GM12891 (cell line): Measurements from ENCODE around the gene FAM222A.

Experiments used
- POLR2A ChIP-seq: IDR thresholded peaks from 2 replicates; pipeline ENCODE4 v1.6.1; 2011; ENCODE audit warnings: low read depth, low read length, control low read depth
- POLR2AphosphoS5 ChIP-seq: IDR thresholded peaks from 2 replicates; pipeline ENCODE4 v1.6.1; 2011; ENCODE audit warnings: low read depth, low read length, control low read depth
- SPI1 ChIP-seq: IDR thresholded peaks from 2 replicates; pipeline ENCODE4 v1.6.1; 2011; ENCODE audit warnings: low read depth, low read length, control low read depth
- TAF1 ChIP-seq: IDR thresholded peaks from 2 replicates; pipeline ENCODE4 v1.6.1; 2011; ENCODE audit warnings: low read depth, low read length, control low read depth

- no peak for TF ChIP-seq TAF1
- no peak for TF ChIP-seq POLR2A
- no peak for TF ChIP-seq POLR2AphosphoS5
- no peak for TF ChIP-seq SPI1
Observed at GRCh38 chr12:109704371-109705098, 9.1 kb upstream of the FAM222A start.
